Neural progenitor cell (in vitro differentiated cells): Measurements from ENCODE around the gene FNDC11. TPM values are rescaled to one million over a fixed set of nuclear protein-coding genes. Genes with fewer than 3 reads are reported as not detected.

Experiments used
- DNase-seq: peaks from one replicate; pipeline ENCODE4 v3.0.0-alpha.2; 2016; ENCODE audit warnings: low spot score
- H2AFZ ChIP-seq: fragments of 200-600 bp; sonication (generic); replicated peaks from 2 replicates; pipeline ENCODE4 v1.6.1; 2016; ENCODE audit warnings: antibody characterized with exemption
- H3F3A ChIP-seq: fragments of 200-600 bp; sonication (generic); 2 replicates; pipeline ENCODE4 v1.6.1; 2016; ENCODE audit warnings: antibody characterized with exemption, low read depth
- H3K27ac ChIP-seq: fragments of 200-600 bp; sonication (generic); 2 replicates; pipeline ENCODE4 v1.5.1; 2016; ENCODE audit warnings: mild to moderate bottlenecking
- H3K27me3 ChIP-seq: fragments of 200-600 bp; sonication (generic); 2 replicates; pipeline ENCODE4 v1.6.1; 2016; ENCODE audit warnings: mild to moderate bottlenecking, moderate library complexity
- H3K36me3 ChIP-seq: fragments of 200-600 bp; sonication (generic); 2 replicates; pipeline ENCODE4 v1.5.1; 2016
- H3K4me1 ChIP-seq: fragments of 200-600 bp; sonication (generic); 2 replicates; pipeline ENCODE4 v1.6.1; 2016; ENCODE audit warnings: mixed run types
- H3K4me2 ChIP-seq: fragments of 200-600 bp; sonication (generic); 2 replicates; pipeline ENCODE4 v1.6.1; 2016
- H3K4me3 ChIP-seq: fragments of 200-600 bp; sonication (generic); 2 replicates; pipeline ENCODE4 v1.5.1; 2016
- H3K79me2 ChIP-seq: fragments of 200-600 bp; sonication (generic); 2 replicates; pipeline ENCODE4 v1.6.1; 2016; ENCODE audit warnings: low read depth
- H3K9ac ChIP-seq: fragments of 200-600 bp; sonication (generic); 2 replicates; pipeline ENCODE4 v1.6.1; 2016
- H3K9me3 ChIP-seq: fragments of 200-600 bp; sonication (generic); 2 replicates; pipeline ENCODE4 v1.5.1; 2016; ENCODE audit warnings: low read depth
- H4K20me1 ChIP-seq: fragments of 200-600 bp; sonication (generic); 2 replicates; pipeline ENCODE4 v1.6.1; 2016; ENCODE audit warnings: low read depth
- H3K27ac Mint-ChIP-seq: 3 replicates; pipeline ENCODE4 v1.8.0; 2021; ENCODE audit warnings: mixed read lengths
- H3K27me3 Mint-ChIP-seq: 2 replicates; pipeline ENCODE4 v1.8.0; 2022; ENCODE audit warnings: low read depth, mild to moderate bottlenecking, inconsistent platforms, moderate library complexity, mixed read lengths; ENCODE audit not compliant: insufficient read depth
- H3K36me3 Mint-ChIP-seq: 3 replicates; pipeline ENCODE4 v1.8.0; 2021; ENCODE audit warnings: mixed read lengths
- H3K4me1 Mint-ChIP-seq: 3 replicates; pipeline ENCODE4 v1.8.0; 2021; ENCODE audit warnings: mixed read lengths
- H3K4me3 Mint-ChIP-seq: 3 replicates; pipeline ENCODE4 v1.8.0; 2021; ENCODE audit warnings: mild to moderate bottlenecking, moderate library complexity, mixed read lengths
- H3K9me3 Mint-ChIP-seq: 3 replicates; pipeline ENCODE4 v1.8.0; 2020; ENCODE audit warnings: mixed read lengths
- CTCF ChIP-seq: fragments of 200-600 bp; sonication (generic); IDR thresholded peaks from 2 replicates; pipeline ENCODE4 v1.5.1; 2017; ENCODE audit warnings: antibody characterized with exemption, mild to moderate bottlenecking
- EZH2 ChIP-seq: fragments of 200-600 bp; sonication (generic); IDR thresholded peaks from 2 replicates; pipeline ENCODE4 v1.6.1; 2017; ENCODE audit warnings: antibody characterized with exemption, mild to moderate bottlenecking, moderate library complexity
- EZH2phosphoT487 ChIP-seq: fragments of 200-600 bp; sonication (generic); IDR thresholded peaks from 2 replicates; pipeline ENCODE4 v1.6.1; 2017; ENCODE audit warnings: antibody characterized with exemption
- total RNA-seq: library from RNA; depleted of rRNA; stranded (reverse); fragments of >200 nt; gene quantifications from 2 replicates; pipeline ENCODE4 v1.2.3, GENCODE V29; 2015; ENCODE audit warnings: low replicate concordance

FNDC11 gene
- total RNA-seq, 1 donor from 2014 or later: 0.39 TPM

- H3K27ac Mint-ChIP-seq: no peak overlapping the region
Measured at GRCh38 chr20:63520934-63521601, 32.9 kb upstream of the FNDC11 start.

GRCh38 chr20:63521602-63522001 lies 32.4 kb upstream of the FNDC11 start:
- Mint-ChIP-seq H3K9me3 (no peaks in the 10 kb centered on the region), H3K36me3 (peaks cover 11% of the 10 kb centered on the region), H3K4me1 (peaks cover 13% of the 10 kb centered on the region), H3K4me3 (peak overlapping the region; percentile 94), H3K27me3 (peaks cover 3% of the 10 kb centered on the region), H3K27ac (no peak overlapping the region)
- Histone ChIP-seq H3K9me3 (no peaks in the 10 kb centered on the region), H3F3A (peaks cover 32% of the 10 kb centered on the region), H3K9ac (peak overlapping the region; percentile 96), H2AFZ (no peak overlapping the region), H3K36me3 (no peaks in the 10 kb centered on the region), H3K79me2 (peaks cover 23% of the 10 kb centered on the region), H3K27me3 (peaks cover 19% of the 10 kb centered on the region), H3K27ac (no peak overlapping the region), H4K20me1 (peaks cover 36% of the 10 kb centered on the region), H3K4me3 (peak overlapping the region; percentile 74), H3K4me2 (peak overlapping the region; percentile 99), H3K4me1 (peaks cover 19% of the 10 kb centered on the region)
- peak; percentile 70 for DNase-seq
- TF ChIP-seq CTCF: peak; percentile 14
- TF ChIP-seq EZH2: no peak

More at GRCh38 chr20:63520934-63521601, 32.9 kb upstream of the FNDC11 start:
- peaks cover 32% of the 10 kb centered on the region for H3F3A ChIP-seq
- Mint-ChIP-seq H3K9me3 (no peaks in the 10 kb centered on the region), H3K36me3 (peaks cover 11% of the 10 kb centered on the region), H3K27me3 (peaks cover 3% of the 10 kb centered on the region), H3K4me1 (peaks cover 13% of the 10 kb centered on the region), H3K4me3 (peak overlapping the region; percentile 94)
- no peaks in the 10 kb centered on the region for H3K9me3 ChIP-seq
- no peaks in the 10 kb centered on the region for H3K36me3 ChIP-seq
- TF ChIP-seq EZH2phosphoT487 (no peak), EZH2 (no peak), CTCF (peak; percentile 7)
- H4K20me1 ChIP-seq: peaks cover 36% of the 10 kb centered on the region
- H3K4me3 ChIP-seq: peak overlapping the region; percentile 74
- peak; percentile 91 for DNase-seq
- H3K4me1 ChIP-seq: peaks cover 19% of the 10 kb centered on the region
- peak overlapping the region; percentile 97 for H3K27ac ChIP-seq
- H2AFZ ChIP-seq: peak overlapping the region; percentile 32
- peak overlapping the region; percentile 96 for H3K9ac ChIP-seq
- H3K27me3 ChIP-seq: peaks cover 19% of the 10 kb centered on the region
- peaks cover 23% of the 10 kb centered on the region for H3K79me2 ChIP-seq
- peak overlapping the region; percentile 99 for H3K4me2 ChIP-seq

GRCh38 chr20:63522091-63522868 lies 31.7 kb upstream of the FNDC11 start:
- no peak overlapping the region for H3K9ac ChIP-seq
- H3K9me3 Mint-ChIP-seq: no peaks in the 10 kb centered on the region
- DNase-seq: no peak
- H4K20me1 ChIP-seq: peaks cover 36% of the 10 kb centered on the region
- H2AFZ ChIP-seq: no peak overlapping the region
- H3F3A ChIP-seq: peaks cover 36% of the 10 kb centered on the region
- no peak overlapping the region for H3K27ac ChIP-seq
- no peak overlapping the region for H3K27ac Mint-ChIP-seq
- H3K4me2 ChIP-seq: peak overlapping the region; percentile 99
- peaks cover 19% of the 10 kb centered on the region for H3K4me1 ChIP-seq
- H3K4me3 Mint-ChIP-seq: peak overlapping the region; percentile 79
- H3K4me3 ChIP-seq: peak overlapping the region; percentile 74
- TF ChIP-seq EZH2phosphoT487: no peak
- TF ChIP-seq CTCF: no peak
- TF ChIP-seq EZH2: no peak
- peaks cover 23% of the 10 kb centered on the region for H3K79me2 ChIP-seq
- H3K27me3 ChIP-seq: peaks cover 19% of the 10 kb centered on the region
- peaks cover 13% of the 10 kb centered on the region for H3K4me1 Mint-ChIP-seq
- H3K36me3 Mint-ChIP-seq: peaks cover 11% of the 10 kb centered on the region
- peaks cover 5% of the 10 kb centered on the region for H3K27me3 Mint-ChIP-seq
- no peaks in the 10 kb centered on the region for H3K36me3 ChIP-seq
- no peaks in the 10 kb centered on the region for H3K9me3 ChIP-seq
